Testis (tissue), 5 donors: ENCODE data around the gene SH3RF1. TPM values are rescaled to one million over a fixed set of nuclear protein-coding genes. Genes with fewer than 3 reads are reported as not detected.

Source experiments
- DNase-seq: peaks from one replicate; pipeline ENCODE4 v3.0.0-alpha.2; 2019
- H3K27ac ChIP-seq, 2 donors: fragments of 200-600 bp; sonication (generic); one replicate each; pipeline ENCODE4 v1.5.1; 2019
- H3K27me3 ChIP-seq: fragments of 200-600 bp; sonication (generic); one replicate; pipeline ENCODE4 v1.5.1; 2019
- H3K36me3 ChIP-seq: fragments of 200-600 bp; sonication (generic); one replicate; pipeline ENCODE4 v1.5.1; 2017; ENCODE audit warnings: low read depth; ENCODE audit errors: missing control alignments
- H3K4me1 ChIP-seq: fragments of 200-600 bp; sonication (generic); one replicate; pipeline ENCODE4 v1.5.1; 2019
- H3K4me3 ChIP-seq, 2 donors: fragments of 200-600 bp; sonication (generic); one replicate each; pipeline ENCODE4 v1.5.1; 2017 to 2019
- H3K9me3 ChIP-seq: fragments of 200-600 bp; sonication (generic); one replicate; pipeline ENCODE4 v1.5.1; 2017
- CTCF ChIP-seq, 3 experiments: fragments of 450-650 bp in 2 of 3; fragments of 200-600 bp in 1 of 3; sonication (generic) in 1 of 3; IDR thresholded peaks; one replicate each; pipeline ENCODE4 v1.5.1; 2016 to 2019; ENCODE audit warnings: antibody characterized with exemption in 3 of 3, mild to moderate bottlenecking in 2 of 3, moderate library complexity in 1 of 3
- POLR2A ChIP-seq: fragments of 450-650 bp; IDR thresholded peaks from one replicate; pipeline ENCODE4 v1.6.1; 2017; ENCODE audit warnings: antibody characterized with exemption, mild to moderate bottlenecking, moderate library complexity
- WGBS, 2 donors: methylation state at CpG; one replicate each; pipeline ENCODE4 v1.1.5; 2018; 5-methylcytosine and 5-hydroxymethylcytosine counted together
- intact Hi-C: fragments of 100-400 bp; cut with DNase I; formaldehyde crosslinking; loops from one replicate; pipeline ENCODE4 v1.15.1; 2023; ENCODE audit warnings: low total_unique reads
- long read RNA-seq, 2 donors: transcript quantifications; one replicate each; lab custom pipeline, GENCODE V29; 2026
- polyA plus RNA-seq: library from polyadenylated mRNA; stranded (reverse); fragments of 350-450 nt; fragmentation: Illumina TruSeq; extraction: RNeasy Lipid Tissue Mini Kit (QIAGEN cat#74804); gene quantifications from one replicate; pipeline ENCODE4 v1.2.3, GENCODE V29; 2014; ENCODE audit warnings: low read depth, low replicate concordance; ENCODE audit not compliant: insufficient read depth
- total RNA-seq, 2 donors: library from RNA; depleted of rRNA; stranded (reverse); fragments of >200 nt; gene quantifications; one replicate each; pipeline ENCODE4 v1.2.3, GENCODE V29; 2016

Gene SH3RF1
- 10 to 100 TPM; 26.4 to 38.9 TPM for total RNA-seq
- 15.1 TPM for polyA plus RNA-seq
- long read RNA-seq, donor 1, full-length matches to known transcripts = 4 of 4 reads
- long read RNA-seq, donor 1, partial matches to known transcripts = 0 of 4 reads
- long read RNA-seq, donor 1, other reads (novel, unspliced or antisense) = 0 of 4 reads
- long read RNA-seq, donor 2 = 0 reads

- Histone ChIP-seq H3K9me3 (no peaks in the 10 kb centered on the region), H3K4me3 (peak within 1 kb of the TSS; percentile 83 to 95), H3K27me3 (no peaks in the 10 kb centered on the region), H3K27ac (peak within 1 kb of the TSS; percentile 90 to 91), H3K4me1 (peaks cover 6% of the 10 kb centered on the region), H3K36me3 (no peaks in the 10 kb centered on the region)
- WGBS, 2 donors = 1% methylated on average over 80 of the region's 110 CpGs; no CpG with 5 or more reads in 1 of the 2 donors
- peak; percentile 91 for DNase-seq
- intact Hi-C loops = no loop called here
- no peak for TF ChIP-seq POLR2A
- TF ChIP-seq CTCF (IDR thresholded peaks at IDR 0.05) = peak; percentile 8 to 25 (median 12)
Observed at GRCh38 chr4:169270810-169271691, at the start of gene SH3RF1. Gene SH3RF1 (minus strand): TSS chr4:169270956. CDS start chr4:169269212, 1,744 bp downstream.

- no peak overlapping the region for H3K4me3 ChIP-seq
- H3K9me3 ChIP-seq = no peaks in the 10 kb centered on the region
- H3K27me3 ChIP-seq = no peaks in the 10 kb centered on the region
- H3K36me3 ChIP-seq = no peaks in the 10 kb centered on the region
- TF ChIP-seq CTCF (IDR thresholded peaks at IDR 0.05) = no peak
- TF ChIP-seq POLR2A = no peak
- DNase-seq = no peak
- intact Hi-C loops = no loop called here
- H3K4me1 ChIP-seq = peaks cover 5% of the 10 kb centered on the region
- H3K27ac ChIP-seq = no peak overlapping the region
- WGBS, 2 donors = 48 to 51% methylated on average over 5 of the region's 5 CpGs
Observed at GRCh38 chr4:169315530-169316343, 45.0 kb upstream of the SH3RF1 start.

GRCh38 chr4:169314906-169315305 lies 44.1 kb upstream of the SH3RF1 start:
- WGBS, 2 donors = 30 to 34% methylated on average over 8 of the region's 8 CpGs
- Histone ChIP-seq H3K27ac (no peak overlapping the region), H3K4me3 (no peak overlapping the region), H3K27me3 (no peaks in the 10 kb centered on the region), H3K36me3 (no peaks in the 10 kb centered on the region), H3K4me1 (peaks cover 5% of the 10 kb centered on the region), H3K9me3 (no peaks in the 10 kb centered on the region)
- DNase-seq = peak; percentile 50
- intact Hi-C loops = no loop called here
- TF ChIP-seq CTCF (IDR thresholded peaks at IDR 0.05) = no peak

GRCh38 chr4:169313732-169314131 lies 43.0 kb upstream of the SH3RF1 start:
- Histone ChIP-seq H3K27ac (no peak overlapping the region), H3K36me3 (no peaks in the 10 kb centered on the region), H3K27me3 (no peaks in the 10 kb centered on the region), H3K4me1 (peaks cover 5% of the 10 kb centered on the region), H3K4me3 (no peak overlapping the region), H3K9me3 (no peaks in the 10 kb centered on the region)
- DNase-seq = no peak
- WGBS, 2 donors = 94 to 98% methylated on average over 2 of the region's 2 CpGs
- intact Hi-C loops = no loop called here
- TF ChIP-seq CTCF (IDR thresholded peaks at IDR 0.05) (no peak), POLR2A (no peak)
